Measurements from ENCODE around the gene RIPOR2. TPM values are rescaled to one million over a fixed set of nuclear protein-coding genes. Genes with fewer than 3 reads are reported as not detected.

RIPOR2 gene, protein sequence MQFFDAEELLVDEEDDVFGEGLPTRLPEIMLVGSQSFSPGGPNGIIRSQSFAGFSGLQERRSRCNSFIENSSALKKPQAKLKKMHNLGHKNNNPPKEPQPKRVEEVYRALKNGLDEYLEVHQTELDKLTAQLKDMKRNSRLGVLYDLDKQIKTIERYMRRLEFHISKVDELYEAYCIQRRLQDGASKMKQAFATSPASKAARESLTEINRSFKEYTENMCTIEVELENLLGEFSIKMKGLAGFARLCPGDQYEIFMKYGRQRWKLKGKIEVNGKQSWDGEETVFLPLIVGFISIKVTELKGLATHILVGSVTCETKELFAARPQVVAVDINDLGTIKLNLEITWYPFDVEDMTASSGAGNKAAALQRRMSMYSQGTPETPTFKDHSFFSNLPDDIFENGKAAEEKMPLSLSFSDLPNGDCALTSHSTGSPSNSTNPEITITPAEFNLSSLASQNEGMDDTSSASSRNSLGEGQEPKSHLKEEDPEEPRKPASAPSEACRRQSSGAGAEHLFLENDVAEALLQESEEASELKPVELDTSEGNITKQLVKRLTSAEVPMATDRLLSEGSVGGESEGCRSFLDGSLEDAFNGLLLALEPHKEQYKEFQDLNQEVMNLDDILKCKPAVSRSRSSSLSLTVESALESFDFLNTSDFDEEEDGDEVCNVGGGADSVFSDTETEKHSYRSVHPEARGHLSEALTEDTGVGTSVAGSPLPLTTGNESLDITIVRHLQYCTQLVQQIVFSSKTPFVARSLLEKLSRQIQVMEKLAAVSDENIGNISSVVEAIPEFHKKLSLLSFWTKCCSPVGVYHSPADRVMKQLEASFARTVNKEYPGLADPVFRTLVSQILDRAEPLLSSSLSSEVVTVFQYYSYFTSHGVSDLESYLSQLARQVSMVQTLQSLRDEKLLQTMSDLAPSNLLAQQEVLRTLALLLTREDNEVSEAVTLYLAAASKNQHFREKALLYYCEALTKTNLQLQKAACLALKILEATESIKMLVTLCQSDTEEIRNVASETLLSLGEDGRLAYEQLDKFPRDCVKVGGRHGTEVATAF
- total RNA-seq (2013): 264 TPM
- polyA plus RNA-seq (100 to 1,000 TPM; 154 to 181 (median 179) TPM), polyA minus RNA-seq (138 and 203 TPM in 2 replicates), total RNA-seq (37.1 to 237 (median 174) reads per million in 11 experiments)

DNA sequence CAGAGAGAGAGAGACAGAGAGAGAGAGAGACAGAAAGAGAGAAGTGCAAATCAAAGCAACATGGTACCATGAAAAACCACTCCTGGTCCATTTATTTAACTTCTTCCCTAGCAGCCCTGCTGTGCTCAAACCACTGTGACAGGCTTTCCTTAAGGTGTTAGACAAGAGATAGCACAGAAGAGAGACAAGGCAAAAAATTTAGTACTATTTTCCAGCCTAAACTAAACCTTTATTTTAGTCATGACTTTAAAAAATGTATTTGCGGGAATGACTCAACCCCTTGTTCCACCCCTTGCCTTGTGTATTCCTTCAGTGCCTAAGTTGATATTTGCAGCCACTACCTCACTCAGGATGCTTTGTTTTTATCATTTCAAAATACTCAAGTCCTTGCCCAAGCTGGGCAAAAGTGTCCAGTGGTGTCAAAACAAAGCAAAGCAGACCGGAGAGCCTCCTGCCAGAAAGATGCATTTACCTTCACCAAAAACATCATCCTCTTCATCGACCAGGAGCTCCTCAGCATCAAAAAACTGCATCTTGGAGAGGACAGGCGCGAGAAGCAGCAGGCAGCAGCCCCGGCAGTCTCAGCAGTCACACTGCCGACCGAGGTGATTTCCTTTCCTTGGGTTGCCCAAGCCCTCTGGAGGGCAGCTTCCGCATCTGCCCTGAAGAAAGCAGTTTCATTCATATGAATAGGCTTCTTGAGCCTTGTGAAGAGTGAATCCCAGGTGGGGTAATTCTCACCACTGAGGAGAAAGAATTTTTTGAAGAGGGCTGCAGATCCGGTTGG, at the start of gene RIPOR2:
TSS of gene RIPOR2 (minus strand) at position 595 of the 787 bp plus-strand sequence. CDS start at position 533, 62 bp downstream.
- no peaks in the 10 kb centered on the region for H3K27me3 ChIP-seq (ENCODE audit: control insufficient read depth in 2 of 2, insufficient read depth in 2 of 2, low read length in 2 of 2)
- Mint-ChIP-seq H3K36me3 (peaks cover 27 to 29% of the 10 kb centered on the region in 2 donors), H3K4me1 (peaks cover 93% of the 10 kb centered on the region), H3K27me3 (ENCODE audit: low read depth in 3 of 3) (no peaks in the 10 kb centered on the region), H3K27ac (peak within 1 kb of the TSS; percentile 90 to 98 (median 96)), H3K4me3 (peak within 1 kb of the TSS; percentile 95 to 98), H3K9me3 (peaks cover 0 to 2% (median 0%) of the 10 kb centered on the region in 7 donors)
- H3K4me3 ChIP-seq (replicated peaks in 1 of 3; ENCODE audit: low read depth in 2 of 3, low read length in 3 of 3): peak within 1 kb of the TSS; percentile 78 to 87 (median 83)
- TF ChIP-seq, protein P1, sequence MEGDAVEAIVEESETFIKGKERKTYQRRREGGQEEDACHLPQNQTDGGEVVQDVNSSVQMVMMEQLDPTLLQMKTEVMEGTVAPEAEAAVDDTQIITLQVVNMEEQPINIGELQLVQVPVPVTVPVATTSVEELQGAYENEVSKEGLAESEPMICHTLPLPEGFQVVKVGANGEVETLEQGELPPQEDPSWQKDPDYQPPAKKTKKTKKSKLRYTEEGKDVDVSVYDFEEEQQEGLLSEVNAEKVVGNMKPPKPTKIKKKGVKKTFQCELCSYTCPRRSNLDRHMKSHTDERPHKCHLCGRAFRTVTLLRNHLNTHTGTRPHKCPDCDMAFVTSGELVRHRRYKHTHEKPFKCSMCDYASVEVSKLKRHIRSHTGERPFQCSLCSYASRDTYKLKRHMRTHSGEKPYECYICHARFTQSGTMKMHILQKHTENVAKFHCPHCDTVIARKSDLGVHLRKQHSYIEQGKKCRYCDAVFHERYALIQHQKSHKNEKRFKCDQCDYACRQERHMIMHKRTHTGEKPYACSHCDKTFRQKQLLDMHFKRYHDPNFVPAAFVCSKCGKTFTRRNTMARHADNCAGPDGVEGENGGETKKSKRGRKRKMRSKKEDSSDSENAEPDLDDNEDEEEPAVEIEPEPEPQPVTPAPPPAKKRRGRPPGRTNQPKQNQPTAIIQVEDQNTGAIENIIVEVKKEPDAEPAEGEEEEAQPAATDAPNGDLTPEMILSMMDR (IDR thresholded peaks at IDR 0.05): peak; percentile 27
- H3K36me3 ChIP-seq (replicated peaks in 1 of 2; ENCODE audit: control insufficient read depth in 1 of 2, insufficient read depth in 2 of 2, low read length in 2 of 2): peaks cover 13 to 24% of the 10 kb centered on the region in 2 donors
- H3K4me1 ChIP-seq (ENCODE audit: control insufficient read depth in 1 of 2, insufficient read depth in 2 of 2, low read length in 2 of 2): peaks cover 81 to 89% of the 10 kb centered on the region in 2 donors
- no peaks in the 10 kb centered on the region for H3K9me3 ChIP-seq (replicated peaks in 1 of 2; ENCODE audit: control insufficient read depth in 1 of 2, insufficient read depth in 1 of 2, low read length in 2 of 2)
- H3K4me2 ChIP-seq (replicated peaks; ENCODE audit: extremely low read depth, low read length, poor library complexity, severe bottlenecking): peak within 1 kb of the TSS; percentile 88
- H3K27ac ChIP-seq (ENCODE audit: low read depth in 1 of 2, low read length in 2 of 2): peak within 1 kb of the TSS; percentile 76 to 88
- peak; percentile 73 to 90 (median 90) for DNase-seq
- peaks cover 86% of the 10 kb centered on the region for H3K79me2 ChIP-seq (ENCODE audit: insufficient read depth, low read length)
- intact Hi-C loops (cut with micrococcal nuclease): loop anchor here in 1 of 2 donors (2.0 to 5.0 kb wide), 2 partner anchors 15 to 62 kb away; no protein-coding TSS in a partner anchor
- WGBS (ENCODE audit: insufficient coverage): 6% methylated on average over 8 of the region's 10 CpGs
- H2AFZ ChIP-seq (ENCODE audit: insufficient read depth, low read depth, low read length, poor library complexity, severe bottlenecking): no peak within 1 kb of the TSS
- peak within 1 kb of the TSS; percentile 51 for H3K9ac ChIP-seq (ENCODE audit: insufficient read depth, low read length, poor library complexity, severe bottlenecking)
- H4K20me1 ChIP-seq (ENCODE audit: insufficient read depth, low read length): peaks cover 37% of the 10 kb centered on the region

Measured in CD14-positive monocyte (primary cell).